ENCODE data around the gene TTC31.

DNA sequence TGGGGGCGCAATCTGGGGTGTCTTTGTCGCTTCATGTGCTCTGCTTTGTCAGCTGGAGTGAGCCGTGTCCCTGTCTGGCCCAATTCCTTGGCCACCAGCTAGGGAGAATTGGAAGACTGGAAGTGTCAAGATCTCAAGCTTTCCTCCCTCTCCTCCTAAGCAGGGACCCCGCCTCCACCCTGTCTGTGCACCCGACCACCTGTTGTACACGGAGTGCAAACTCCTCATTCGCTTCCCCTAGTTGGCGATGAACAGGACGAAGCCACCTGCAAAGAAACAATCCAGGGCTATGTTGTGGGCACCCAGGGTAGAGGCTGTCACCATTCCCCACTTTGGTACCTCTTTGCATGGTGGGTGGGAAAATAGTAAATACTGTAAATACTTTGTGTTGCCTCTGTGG, 44.9 kb downstream of the TTC31 start:
- TF ChIP-seq, protein P1, sequence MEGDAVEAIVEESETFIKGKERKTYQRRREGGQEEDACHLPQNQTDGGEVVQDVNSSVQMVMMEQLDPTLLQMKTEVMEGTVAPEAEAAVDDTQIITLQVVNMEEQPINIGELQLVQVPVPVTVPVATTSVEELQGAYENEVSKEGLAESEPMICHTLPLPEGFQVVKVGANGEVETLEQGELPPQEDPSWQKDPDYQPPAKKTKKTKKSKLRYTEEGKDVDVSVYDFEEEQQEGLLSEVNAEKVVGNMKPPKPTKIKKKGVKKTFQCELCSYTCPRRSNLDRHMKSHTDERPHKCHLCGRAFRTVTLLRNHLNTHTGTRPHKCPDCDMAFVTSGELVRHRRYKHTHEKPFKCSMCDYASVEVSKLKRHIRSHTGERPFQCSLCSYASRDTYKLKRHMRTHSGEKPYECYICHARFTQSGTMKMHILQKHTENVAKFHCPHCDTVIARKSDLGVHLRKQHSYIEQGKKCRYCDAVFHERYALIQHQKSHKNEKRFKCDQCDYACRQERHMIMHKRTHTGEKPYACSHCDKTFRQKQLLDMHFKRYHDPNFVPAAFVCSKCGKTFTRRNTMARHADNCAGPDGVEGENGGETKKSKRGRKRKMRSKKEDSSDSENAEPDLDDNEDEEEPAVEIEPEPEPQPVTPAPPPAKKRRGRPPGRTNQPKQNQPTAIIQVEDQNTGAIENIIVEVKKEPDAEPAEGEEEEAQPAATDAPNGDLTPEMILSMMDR (IDR thresholded peaks at IDR 0.05; ENCODE audit: low read depth, low read length): no peak
- no peak for TF ChIP-seq EZH2phosphoT487 (IDR thresholded peaks at IDR 0.05; ENCODE audit: low read depth)

Measured in OCI-LY3 (cell line).